Activated T-cell treated with anti-CD3 and anti-CD28 coated beads, Interleukin-2, amount 50 U/mL, for 72 hours (primary cell): Measurements from ENCODE around the gene IPO13. TPM values are rescaled to one million over a fixed set of nuclear protein-coding genes. Genes with fewer than 3 reads are reported as not detected.
A peak's percentile ranks its signal among the peaks of the same experiment; 100 is the strongest.

Source experiments
- ATAC-seq, 2 donors: fragments of 150-1000 bp; cut with Tn5 transposase; replicated peaks in 1 of 2; 2 replicates each; pipeline ENCODE4 v1.10.0; 2021; ENCODE audit warnings: moderate library complexity in 2 of 2, mild to moderate bottlenecking in 1 of 2
- DNase-seq, 2 donors: peaks; one replicate each; pipeline ENCODE4 v3.0.0; 2021 to 2022; ENCODE audit warnings: mixed read lengths in 1 of 2
- H3K27ac Mint-ChIP-seq: one replicate; pipeline ENCODE4 v1.8.0; 2022; ENCODE audit warnings: mild to moderate bottlenecking, moderate library complexity, mixed read lengths
- H3K27me3 Mint-ChIP-seq: one replicate; pipeline ENCODE4 v1.8.0; 2022; ENCODE audit warnings: low read depth, mixed read lengths
- H3K36me3 Mint-ChIP-seq, 2 donors: one replicate each; pipeline ENCODE4 v1.8.0; 2022; ENCODE audit warnings: mixed read lengths in 2 of 2, mild to moderate bottlenecking in 1 of 2; ENCODE audit not compliant: insufficient read depth in 2 of 2
- H3K4me1 Mint-ChIP-seq: one replicate; pipeline ENCODE4 v1.8.0; 2022; ENCODE audit warnings: low read depth, mixed read lengths
- H3K4me3 Mint-ChIP-seq, 2 donors: one replicate each; pipeline ENCODE4 v1.8.0; 2022; ENCODE audit warnings: mild to moderate bottlenecking in 2 of 2, mixed read lengths in 2 of 2, moderate library complexity in 2 of 2
- H3K9me3 Mint-ChIP-seq, 2 donors: one replicate each; pipeline ENCODE4 v1.8.0; 2022; ENCODE audit warnings: mixed read lengths in 2 of 2
- total RNA-seq, 2 donors: library from RNA; stranded (reverse); gene quantifications; one replicate each; pipeline ENCODE4 v1.2.3, GENCODE V29; 2022

Gene IPO13
- total RNA-seq, 2 donors from 2014 or later, result 21.0 to 27.3 TPM

- H3K27me3 Mint-ChIP-seq, result no peaks in the 10 kb centered on the region
- DNase-seq (no peak), ATAC-seq (no peak)
- no peaks in the 10 kb centered on the region for H3K4me1 Mint-ChIP-seq
- no peaks in the 10 kb centered on the region for H3K9me3 Mint-ChIP-seq
- no peak overlapping the region for H3K27ac Mint-ChIP-seq
- no peak overlapping the region for H3K4me3 Mint-ChIP-seq
- H3K36me3 Mint-ChIP-seq, result no peaks in the 10 kb centered on the region
These were observed 32.9 kb upstream of the IPO13 start for GRCh38 chr1:43913666-43914360.

- no peak overlapping the region for H3K27ac Mint-ChIP-seq
- peaks cover 8% of the 10 kb centered on the region for H3K4me1 Mint-ChIP-seq
- H3K9me3 Mint-ChIP-seq, result no peaks in the 10 kb centered on the region
- H3K36me3 Mint-ChIP-seq, result no peaks in the 10 kb centered on the region
- ATAC-seq (no peak), DNase-seq (no peak)
- H3K27me3 Mint-ChIP-seq, result no peaks in the 10 kb centered on the region
- no peak overlapping the region for H3K4me3 Mint-ChIP-seq
These were observed 31.9 kb upstream of the IPO13 start for GRCh38 chr1:43914576-43915525.

- Mint-ChIP-seq H3K9me3 (no peaks in the 10 kb centered on the region), H3K4me1 (peaks cover 12% of the 10 kb centered on the region), H3K27me3 (no peaks in the 10 kb centered on the region), H3K27ac (no peak overlapping the region), H3K36me3 (no peaks in the 10 kb centered on the region), H3K4me3 (no peak overlapping the region)
- DNase-seq (no peak), ATAC-seq (no peak)
These were observed 26.8 kb upstream of the IPO13 start for GRCh38 chr1:43919906-43920305.

GRCh38 chr1:43921022-43921421, 25.7 kb upstream of the IPO13 start:
- peaks cover 12% of the 10 kb centered on the region for H3K4me1 Mint-ChIP-seq
- H3K27ac Mint-ChIP-seq, result no peak overlapping the region
- no peaks in the 10 kb centered on the region for H3K27me3 Mint-ChIP-seq
- no peak overlapping the region for H3K4me3 Mint-ChIP-seq
- ATAC-seq (no peak), DNase-seq (no peak)
- no peaks in the 10 kb centered on the region for H3K36me3 Mint-ChIP-seq
- H3K9me3 Mint-ChIP-seq, result no peaks in the 10 kb centered on the region

GRCh38 chr1:43924516-43924915, 22.2 kb upstream of the IPO13 start:
- Mint-ChIP-seq H3K27me3 (no peaks in the 10 kb centered on the region), H3K27ac (no peak overlapping the region), H3K9me3 (no peaks in the 10 kb centered on the region), H3K36me3 (no peaks in the 10 kb centered on the region), H3K4me1 (peaks cover 10% of the 10 kb centered on the region), H3K4me3 (no peak overlapping the region)
- ATAC-seq (no peak), DNase-seq (no peak)

GRCh38 chr1:43925846-43926245, 20.9 kb upstream of the IPO13 start:
- Mint-ChIP-seq H3K27ac (no peak overlapping the region), H3K27me3 (no peaks in the 10 kb centered on the region), H3K4me1 (peaks cover 8% of the 10 kb centered on the region), H3K36me3 (no peaks in the 10 kb centered on the region), H3K9me3 (no peaks in the 10 kb centered on the region), H3K4me3 (no peak overlapping the region)
- ATAC-seq, result no peak
- DNase-seq, result no peak

- H3K27me3 Mint-ChIP-seq, result peaks cover 25% of the 10 kb centered on the region
- H3K36me3 Mint-ChIP-seq, result no peaks in the 10 kb centered on the region
- no peak overlapping the region for H3K4me3 Mint-ChIP-seq
- ATAC-seq (no peak), DNase-seq (peak; percentile 29 to 33)
- no peak overlapping the region for H3K27ac Mint-ChIP-seq
- H3K4me1 Mint-ChIP-seq, result peaks cover 24% of the 10 kb centered on the region
- no peaks in the 10 kb centered on the region for H3K9me3 Mint-ChIP-seq
These were observed 16.4 kb upstream of the IPO13 start for GRCh38 chr1:43930168-43930948.

GRCh38 chr1:43930949-43931275, 15.8 kb upstream of the IPO13 start:
- Mint-ChIP-seq H3K9me3 (no peaks in the 10 kb centered on the region), H3K4me3 (no peak overlapping the region), H3K4me1 (peaks cover 24% of the 10 kb centered on the region), H3K27me3 (peaks cover 29% of the 10 kb centered on the region), H3K36me3 (no peaks in the 10 kb centered on the region), H3K27ac (no peak overlapping the region)
- DNase-seq, result no peak
- ATAC-seq, result no peak

- Mint-ChIP-seq H3K4me3 (no peak overlapping the region), H3K9me3 (no peaks in the 10 kb centered on the region), H3K27me3 (peaks cover 29% of the 10 kb centered on the region), H3K27ac (no peak overlapping the region), H3K36me3 (no peaks in the 10 kb centered on the region), H3K4me1 (peaks cover 24% of the 10 kb centered on the region)
- DNase-seq, result no peak
- no peak for ATAC-seq
These were observed 14.8 kb upstream of the IPO13 start for GRCh38 chr1:43931711-43932660.

GRCh38 chr1:43932786-43933385, 13.9 kb upstream of the IPO13 start:
- Mint-ChIP-seq H3K9me3 (no peaks in the 10 kb centered on the region), H3K4me3 (peak overlapping the region in 1 of 2 donors; percentile 72), H3K27me3 (peaks cover 29% of the 10 kb centered on the region), H3K4me1 (peaks cover 24% of the 10 kb centered on the region), H3K27ac (no peak overlapping the region), H3K36me3 (no peaks in the 10 kb centered on the region)
- ATAC-seq (no peak), DNase-seq (no peak)

- Mint-ChIP-seq H3K4me1 (peaks cover 24% of the 10 kb centered on the region), H3K9me3 (no peaks in the 10 kb centered on the region), H3K27me3 (peaks cover 29% of the 10 kb centered on the region), H3K4me3 (peak within 1 kb of the TSS; percentile 28 to 72), H3K27ac (no peak within 1 kb of the TSS), H3K36me3 (no peaks in the 10 kb centered on the region)
- DNase-seq (peak in 1 of 2 donors; percentile 30), ATAC-seq (no peak)
These were observed 13.2 kb upstream of the IPO13 start, which contains the start of gene ARTN for GRCh38 chr1:43933386-43934100. ARTN (plus strand) TSS chr1:43933801; CDS start chr1:43935657, 1,856 bp downstream.
